Gastroesophageal sphincter (tissue), 3 donors: ENCODE data around the gene NKIRAS2.

Experiments used
- CTCF ChIP-seq, 4 experiments: fragments of 200-600 bp in 2 of 4; fragments of 450-650 bp in 2 of 4; sonication (generic) in 1 of 4; IDR thresholded peaks; one replicate each; pipeline ENCODE4 v1.5.1; 2017 to 2019; ENCODE audit warnings: antibody characterized with exemption in 4 of 4, mild to moderate bottlenecking in 2 of 4, moderate library complexity in 2 of 4
- POLR2AphosphoS5 ChIP-seq: sonication (generic); formaldehyde crosslinking; IDR thresholded peaks from one replicate; pipeline ENCODE4 v1.6.1; 2017; ENCODE audit warnings: antibody characterized with exemption

GRCh38 chr17:42016941-42017865, 2.7 kb upstream of the NKIRAS2 start, which contains the start of gene DNAJC7:
- TF ChIP-seq CTCF (IDR thresholded peaks at IDR 0.05) (peak in 1 of 4 experiments; percentile 54), POLR2AphosphoS5 (peak; percentile 44)
